IMR-90 (cell line): Measurements from ENCODE around the gene PAPPA. TPM values are rescaled to one million over a fixed set of nuclear protein-coding genes. Genes with fewer than 3 reads are reported as not detected.

Experiments used
- ATAC-seq: fragments of 200-7000 bp; cut with Tn5 transposase; 2 replicates; pipeline ENCODE4 v1.9.1; 2020; ENCODE audit warnings: low read depth, mild to moderate bottlenecking, moderate library complexity
- BruUV-seq: library from RNA; stranded (reverse); fragments of 400-500 nt; replicated peaks from 2 replicates; lab custom pipeline; 2021; lab: Mats Ljungman, UMichigan
- CTCF ChIA-PET: fragments of 300-600 bp; formaldehyde crosslinking; extraction: SDS; loops from one replicate; lab custom pipeline; 2021; ENCODE audit warnings: antibody characterized with exemption; lab: Yijun Ruan, JAX
- POLR2A ChIA-PET: fragments of 300-600 bp; sonication (Branson Sonifier 250); formaldehyde crosslinking; loops from one replicate; lab custom pipeline; 2022; ENCODE audit warnings: antibody characterized with exemption; ENCODE audit not compliant: unreplicated experiment; lab: Charles Lee
- DNase-seq: peaks from one replicate; pipeline ENCODE4 v3.0.0; 2013
- H2AFZ ChIP-seq: replicated peaks from 2 replicates; pipeline ENCODE3; 2013; ENCODE audit warnings: low read length, mild to moderate bottlenecking; ENCODE audit not compliant: poor library complexity
- H2AK5ac ChIP-seq: 2 replicates; pipeline ENCODE4 v1.6.1; 2013; ENCODE audit warnings: low read depth, low read length, inconsistent platforms
- H2AK9ac ChIP-seq: replicated peaks from 2 replicates; pipeline ENCODE3; 2013; ENCODE audit warnings: mild to moderate bottlenecking, low read depth, low read length, moderate library complexity; ENCODE audit not compliant: poor library complexity
- H2BK120ac ChIP-seq: 2 replicates; pipeline ENCODE4 v1.6.1; 2013; ENCODE audit warnings: low read depth, low read length, inconsistent platforms
- H2BK15ac ChIP-seq: 3 replicates; pipeline ENCODE4 v1.6.1; 2013; ENCODE audit warnings: low read depth, low read length, inconsistent platforms
- H2BK20ac ChIP-seq: 2 replicates; pipeline ENCODE4 v1.6.1; 2013; ENCODE audit warnings: low read depth, mild to moderate bottlenecking, inconsistent platforms, low read length, moderate library complexity
- H2BK5ac ChIP-seq: 2 replicates; pipeline ENCODE4 v1.6.1; 2013; ENCODE audit warnings: mild to moderate bottlenecking, low read depth, low read length, inconsistent platforms; ENCODE audit not compliant: poor library complexity, severe bottlenecking
- H3K14ac ChIP-seq: replicated peaks from 2 replicates; pipeline ENCODE4 v1.6.1; 2013; ENCODE audit warnings: low read depth, low read length, inconsistent platforms
- H3K18ac ChIP-seq: 2 replicates; pipeline ENCODE4 v1.6.1; 2013; ENCODE audit warnings: low read depth, low read length, control low read depth
- H3K23ac ChIP-seq: 2 replicates; pipeline ENCODE4 v1.6.1; 2013; ENCODE audit warnings: low read depth, low read length, inconsistent platforms
- H3K27ac ChIP-seq: 2 replicates; pipeline ENCODE4 v1.5.1; 2013; ENCODE audit warnings: mild to moderate bottlenecking, control low read depth, low read length; ENCODE audit not compliant: insufficient read depth
- H3K27me3 ChIP-seq: 2 replicates; pipeline ENCODE4 v1.6.1; 2013; ENCODE audit warnings: low read length; ENCODE audit not compliant: control insufficient read depth, insufficient read depth
- H3K36me3 ChIP-seq: 2 replicates; pipeline ENCODE4 v1.6.1; 2013; ENCODE audit warnings: low read length, mixed read lengths; ENCODE audit not compliant: control insufficient read depth, insufficient read depth
- H3K4ac ChIP-seq: 2 replicates; pipeline ENCODE4 v1.6.1; 2013; ENCODE audit warnings: low read depth, low read length, inconsistent platforms
- H3K4me1 ChIP-seq: 2 replicates; pipeline ENCODE4 v1.6.1; 2013; ENCODE audit warnings: low read length, mixed read lengths; ENCODE audit not compliant: control insufficient read depth, insufficient read depth
- H3K4me2 ChIP-seq: 2 replicates; pipeline ENCODE4 v1.6.1; 2013; ENCODE audit warnings: low read depth, mild to moderate bottlenecking, control low read depth, low read length, moderate library complexity
- H3K4me3 ChIP-seq: 2 replicates; pipeline ENCODE4 v1.5.1; 2013; ENCODE audit warnings: low read depth, mild to moderate bottlenecking, control low read depth, low read length, moderate library complexity; ENCODE audit not compliant: insufficient read depth
- H3K56ac ChIP-seq: 2 replicates; pipeline ENCODE4 v1.6.1; 2013; ENCODE audit warnings: low read length, inconsistent platforms; ENCODE audit not compliant: insufficient read depth; ENCODE audit errors: extremely low read depth
- H3K79me1 ChIP-seq, 2 experiments: 2 replicates each; pipeline ENCODE4 v1.6.1; 2013; ENCODE audit warnings: low read length in 2 of 2, inconsistent platforms in 1 of 2, low read depth in 1 of 2
- H3K9ac ChIP-seq: 2 replicates; pipeline ENCODE4 v1.6.1; 2013; ENCODE audit warnings: low read depth, low read length, control low read depth
- H3K9me1 ChIP-seq: 2 replicates; pipeline ENCODE4 v1.6.1; 2013; ENCODE audit warnings: low read length, inconsistent platforms; ENCODE audit not compliant: insufficient read depth
- H3K9me3 ChIP-seq: 2 replicates; pipeline ENCODE4 v1.6.1; 2013; ENCODE audit warnings: low read length; ENCODE audit not compliant: control insufficient read depth, insufficient read depth
- H4K20me1 ChIP-seq: 2 replicates; pipeline ENCODE4 v1.6.1; 2013; ENCODE audit warnings: low read length, inconsistent platforms; ENCODE audit not compliant: insufficient read depth
- H4K5ac ChIP-seq: 2 replicates; pipeline ENCODE4 v1.6.1; 2013; ENCODE audit warnings: mild to moderate bottlenecking, low read depth, low read length, control low read depth
- H4K8ac ChIP-seq, 2 experiments: 2 replicates each; pipeline ENCODE4 v1.6.1; 2013; ENCODE audit warnings: low read depth in 2 of 2, low read length in 2 of 2, control low read depth in 1 of 2, inconsistent platforms in 1 of 2
- H4K91ac ChIP-seq: 2 replicates; pipeline ENCODE4 v1.6.1; 2013; ENCODE audit warnings: low read depth, low read length, inconsistent platforms; ENCODE audit not compliant: insufficient read depth
- MAFK ChIP-seq: IDR thresholded peaks from 2 replicates; pipeline ENCODE4 v1.6.1; 2012; ENCODE audit warnings: low read depth, low read length, improper control_type of control experiment
- POLR2A ChIP-seq: IDR thresholded peaks from 2 replicates; pipeline ENCODE4 v1.6.1; 2012; ENCODE audit warnings: mild to moderate bottlenecking, low read depth, low read length
- RAD21 ChIP-seq: IDR thresholded peaks from 2 replicates; pipeline ENCODE4 v1.6.1; 2012; ENCODE audit warnings: low read length, improper control_type of control experiment
- RFX5 ChIP-seq: IDR thresholded peaks from 2 replicates; pipeline ENCODE4 v1.8.0; 2012; ENCODE audit warnings: low read depth, mild to moderate bottlenecking, low read length, moderate library complexity
- WGBS, 2 experiments: methylation state at CpG; one replicate each; pipeline versions ENCODE4 v1.1.5 to v1.1.7; 2013; ENCODE audit warnings: missing lambda C conversion rate in 2 of 2; ENCODE audit not compliant: insufficient read length in 1 of 2; ENCODE audit errors: extremely low coverage in 2 of 2; 5-methylcytosine and 5-hydroxymethylcytosine counted together
- dilution Hi-C: fragments of 300-500 bp; cut with HindIII; formaldehyde crosslinking; loops from one replicate; pipeline ENCODE4 v1.14.3; 2018; ENCODE audit warnings: low sequenced_read_pairs; ENCODE audit not compliant: unreplicated experiment
- in situ Hi-C: fragments of 300-500 bp; cut with MboI; formaldehyde crosslinking; loops from 3 replicates; pipeline ENCODE4 v1.14.3; 2019; ENCODE audit warnings: low sequenced_read_pairs, inconsistent platforms, mixed read lengths
- intact Hi-C: fragments of 100-400 bp; cut with micrococcal nuclease; formaldehyde crosslinking; loops from 2 replicates; pipeline ENCODE4 v1.10.0; 2022
- polyA plus RNA-seq, 3 experiments: library from polyadenylated mRNA; depleted of rRNA; stranded (reverse); fragments of >200 nt; gene quantifications; 2 replicates each; pipeline ENCODE4 v1.2.3, GENCODE V29; 2012; ENCODE audit warnings: low replicate concordance in 1 of 3
- total RNA-seq: library from RNA; depleted of rRNA; stranded (reverse); fragments of >200 nt; gene quantifications from 2 replicates; pipeline ENCODE4 v1.2.3, GENCODE V29; 2012

Gene PAPPA
- total and polyA plus RNA-seq, 2 of the 4 experiments (the other 2 are of a cell fraction) = 8.3 to 12.4 TPM

DNA sequence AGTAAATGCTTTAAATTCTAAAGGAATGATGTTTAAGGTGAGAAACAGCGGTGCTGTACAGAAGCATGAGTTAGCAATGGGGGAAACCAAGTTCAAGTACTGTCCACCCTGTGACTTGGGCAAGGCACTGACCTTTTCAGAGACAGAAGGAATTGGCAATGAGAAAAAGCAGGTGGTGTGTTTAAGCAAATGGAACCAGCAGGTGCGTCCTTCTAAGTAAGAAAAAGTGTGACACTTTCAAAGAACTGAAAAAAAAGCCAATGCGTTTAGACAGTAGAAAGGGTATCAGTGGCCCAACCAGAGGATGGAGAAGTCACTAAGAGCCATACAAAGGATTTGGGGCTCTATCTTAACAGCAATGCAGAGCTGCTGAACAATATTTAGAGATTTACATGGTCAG lies 250.6 kb downstream of the PAPPA start:
- no peak overlapping the region for H2BK20ac ChIP-seq
- H4K8ac ChIP-seq = no peak overlapping the region
- no peak for TF ChIP-seq MAFK
- no peak for TF ChIP-seq RFX5
- peak; percentile 23; the same call in 1 of the 2 replicates for TF ChIP-seq POLR2A
- no peak for TF ChIP-seq RAD21
- no peak overlapping the region for H3K14ac ChIP-seq
- H2AK5ac ChIP-seq = no peak overlapping the region
- H3K4ac ChIP-seq = no peak overlapping the region
- CTCF ChIA-PET = no interaction called here
- no peak overlapping the region for H3K27ac ChIP-seq
- no peaks in the 10 kb centered on the region; the same call in 1 of the 2 replicates for H3K27me3 ChIP-seq
- no peaks in the 10 kb centered on the region for H3K9me1 ChIP-seq
- H2BK120ac ChIP-seq = no peak overlapping the region
- no peak overlapping the region for H3K18ac ChIP-seq
- dilution Hi-C loops (no loop called here), in situ Hi-C loops (no loop called here), intact Hi-C loops (loop anchor here (2.0 to 10.0 kb wide), 2 partner anchors 169 to 251 kb away; no protein-coding TSS in a partner anchor)
- no peak overlapping the region for H3K23ac ChIP-seq
- no peak overlapping the region for H3K4me2 ChIP-seq
- no peak overlapping the region for H3K9ac ChIP-seq
- no peak overlapping the region for H2AFZ ChIP-seq
- H2BK15ac ChIP-seq = no peak overlapping the region
- no peaks in the 10 kb centered on the region for H4K20me1 ChIP-seq
- no peak overlapping the region for H3K4me3 ChIP-seq
- no peaks in the 10 kb centered on the region for H3K4me1 ChIP-seq
- H2AK9ac ChIP-seq = no peak overlapping the region
- no peaks in the 10 kb centered on the region for H3K9me3 ChIP-seq
- POLR2A ChIA-PET = no interaction called here
- H2BK5ac ChIP-seq = no peak overlapping the region
- no peak; the same call in 1 of the 2 replicates for ATAC-seq
- no peak overlapping the region for H4K91ac ChIP-seq
- H3K56ac ChIP-seq = no peak overlapping the region
- BruUV-seq = no TSS peak
- WGBS, 2 experiments = 85% methylated on average over 2 of the region's 3 CpGs; no CpG with 5 or more reads in 1 of the 2 experiments
- H4K5ac ChIP-seq = no peak overlapping the region
- H3K79me1 ChIP-seq = no peaks in the 10 kb centered on the region
- peaks cover 4% of the 10 kb centered on the region for H3K36me3 ChIP-seq
- no peak for DNase-seq
